Lung (tissue), 12 donors: Measurements from ENCODE around the gene SPTBN1. TPM values are rescaled to one million over a fixed set of nuclear protein-coding genes. Genes with fewer than 3 reads are reported as not detected.
"Not testable (repeated sequence)": the region's sequence is repeated elsewhere in the genome, so short reads cannot be mapped to it uniquely, and the experiment has no call there.

Experiments used
- ATAC-seq: fragments of 200-7000 bp; cut with Tn5 transposase; one replicate; pipeline ENCODE4 v1.9.1; 2020; ENCODE audit warnings: moderate number of reproducible peaks; ENCODE audit not compliant: insufficient read depth, low FRiP score
- DNase-seq, 3 donors: peaks; one replicate each; pipeline ENCODE4 v3.0.0-alpha.2; 2013 to 2017
- H3K27ac ChIP-seq, 2 donors: one replicate each; pipeline ENCODE4 v1.5.1; 2013; ENCODE audit warnings: mild to moderate bottlenecking in 2 of 2, moderate library complexity in 2 of 2, control low read depth in 1 of 2, inconsistent platforms in 1 of 2, low read depth in 1 of 2, low read length in 1 of 2
- H3K27me3 ChIP-seq, 3 donors: one replicate each; pipeline ENCODE4 v1.5.1; 2013; ENCODE audit warnings: low read length in 2 of 3; ENCODE audit not compliant: control insufficient read depth in 3 of 3, insufficient read depth in 3 of 3
- H3K36me3 ChIP-seq, 4 donors: one replicate each; pipeline ENCODE4 v1.5.1; 2013; ENCODE audit warnings: low read length in 4 of 4, mild to moderate bottlenecking in 1 of 4, moderate library complexity in 1 of 4; ENCODE audit not compliant: control insufficient read depth in 4 of 4, insufficient read depth in 4 of 4
- H3K4me1 ChIP-seq, 5 donors: one replicate each; pipeline ENCODE4 v1.5.1; 2013; ENCODE audit warnings: low read length in 5 of 5, mild to moderate bottlenecking in 2 of 5, moderate library complexity in 1 of 5; ENCODE audit not compliant: control insufficient read depth in 5 of 5, insufficient read depth in 5 of 5
- H3K4me3 ChIP-seq: one replicate; pipeline ENCODE4 v1.5.1; 2013; ENCODE audit warnings: mild to moderate bottlenecking, control low read depth, moderate library complexity
- H3K9ac ChIP-seq, 2 donors: one replicate each; pipeline ENCODE4 v1.5.1; 2013; ENCODE audit warnings: low read length in 2 of 2, control low read depth in 1 of 2; ENCODE audit not compliant: insufficient read depth in 1 of 2
- H3K9me3 ChIP-seq, 4 donors: one replicate each; pipeline ENCODE4 v1.5.1; 2013; ENCODE audit warnings: low read length in 3 of 4, mild to moderate bottlenecking in 1 of 4, moderate library complexity in 1 of 4; ENCODE audit not compliant: control insufficient read depth in 4 of 4, insufficient read depth in 3 of 4
- CTCF ChIP-seq: IDR thresholded peaks from 2 replicates; pipeline ENCODE4 v1.5.1; 2012; ENCODE audit warnings: mild to moderate bottlenecking; ENCODE audit errors: control extremely low read depth, extremely low read depth
- WGBS, 2 donors: extraction: QIAGEN DNeasy Blood & Tissue Kit; methylation state at CpG; one replicate each; pipeline ENCODE4 v1.1.7; 2013; 5-methylcytosine and 5-hydroxymethylcytosine counted together
- polyA plus RNA-seq, 2 donors: library from polyadenylated mRNA; stranded (reverse); fragments of 200-250 nt; gene quantifications; one replicate each; pipeline ENCODE4 v1.2.1, GENCODE V29; 2013
- total RNA-seq, 2 donors: library from RNA; depleted of rRNA in 1 of 2; stranded (reverse); fragments of >200 nt in 1 of 2; gene quantifications; one replicate each; pipeline ENCODE4 v1.2.1, GENCODE V29; 2014 to 2021
- donor health status: control.
- donor health status: control.
- donor health status: Bipolar disorder and iron deficiency.
- donor health status: healthy.
- donor health status: DM: yes; HTN: yes; CAD: no.

The SPTBN1 gene
- total and polyA plus RNA-seq, 4 donors: 89.4 to 715 (median 275) TPM

GRCh38 chr2:54514822-54515569 is 58.9 kb downstream of the SPTBN1 start:
- Histone ChIP-seq H3K9ac (no peak overlapping the region), H3K4me1 (peaks cover 11 to 48% (median 24%) of the 10 kb centered on the region in 5 donors), H3K27me3 (no peaks in the 10 kb centered on the region), H3K9me3 (no peaks in the 10 kb centered on the region), H3K36me3 (peaks cover 0 to 4% (median under 1%) of the 10 kb centered on the region in 4 donors), H3K27ac (peak overlapping the region in 1 of 2 donors; percentile 40), H3K4me3 (no peak overlapping the region)
- DNase-seq: peak; percentile 45 to 88 (median 71)
- 41 to 67% methylated on average over 1 of the region's 1 CpG for WGBS, 2 donors
- TF ChIP-seq CTCF: no peak
- ATAC-seq: peak; percentile 48

- DNase-seq (no peak), ATAC-seq (no peak)
- TF ChIP-seq CTCF: no peak
- no peak overlapping the region for H3K4me3 ChIP-seq
- H3K36me3 ChIP-seq: no peaks in the 10 kb centered on the region
- H3K27ac ChIP-seq: peak overlapping the region in 1 of 2 donors; percentile 27
- 79 to 90% methylated on average over 2 of the region's 2 CpGs for WGBS, 2 donors
- H3K9me3 ChIP-seq: no peaks in the 10 kb centered on the region
- peaks cover 13 to 52% (median 17%) of the 10 kb centered on the region in 5 donors for H3K4me1 ChIP-seq
- no peak overlapping the region for H3K9ac ChIP-seq
- H3K27me3 ChIP-seq: no peaks in the 10 kb centered on the region
Measured at GRCh38 chr2:54516842-54517241, 60.7 kb downstream of the SPTBN1 start.

- 62 to 78% methylated on average over 7 of the region's 7 CpGs for WGBS, 2 donors
- not testable (repeated sequence) for ATAC-seq, H3K4me3 ChIP-seq, H3K27ac ChIP-seq, DNase-seq, H3K9ac ChIP-seq, H3K27me3 ChIP-seq, H3K9me3 ChIP-seq, H3K36me3 ChIP-seq
- H3K4me1 ChIP-seq: peaks cover 9 to 48% (median 20%) of the 10 kb centered on the region in 5 donors
Measured at GRCh38 chr2:54518016-54518415, 61.9 kb downstream of the SPTBN1 start.

GRCh38 chr2:54518430-54518829 is 62.3 kb downstream of the SPTBN1 start:
- Histone ChIP-seq H3K9me3 (no peaks in the 10 kb centered on the region), H3K36me3 (no peaks in the 10 kb centered on the region), H3K27ac (no peak overlapping the region), H3K27me3 (no peaks in the 10 kb centered on the region), H3K4me1 (peaks cover 10 to 46% (median 20%) of the 10 kb centered on the region in 5 donors), H3K4me3 (no peak overlapping the region), H3K9ac (no peak overlapping the region)
- TF ChIP-seq CTCF: no peak
- ATAC-seq: no peak
- no peak for DNase-seq
- WGBS, 2 donors: 30 to 63% methylated on average over 2 of the region's 2 CpGs
